Bronchial epithelial cell (primary cell): ENCODE data around the gene SLC28A1. TPM values are rescaled to one million over a fixed set of nuclear protein-coding genes. Genes with fewer than 3 reads are reported as not detected.

Source experiments
- DNase-seq: peaks from one replicate; pipeline ENCODE4 v3.0.0-alpha.2; 2010; ENCODE audit warnings: low read depth
- FAIRE-seq: peaks from 2 replicates; lab custom pipeline; 2011; peaks lifted over from hg19 to GRCh38; lab: Jason Lieb, UNC
- H3K27me3 ChIP-seq: 2 replicates; pipeline ENCODE4 v1.5.1; 2011; ENCODE audit warnings: low read length; ENCODE audit not compliant: control insufficient read depth, insufficient read depth
- H3K36me3 ChIP-seq: 2 replicates; pipeline ENCODE4 v1.5.1; 2011; ENCODE audit warnings: low read length; ENCODE audit not compliant: control insufficient read depth, insufficient read depth
- H3K4me3 ChIP-seq: 2 replicates; pipeline ENCODE4 v1.5.1; 2011; ENCODE audit warnings: mild to moderate bottlenecking, low read depth, low read length, control low read depth
- CTCF ChIP-seq: IDR thresholded peaks from 2 replicates; pipeline ENCODE4 v1.5.1; 2011; ENCODE audit warnings: mild to moderate bottlenecking, moderate library complexity, low read length, control low read depth, inconsistent platforms; ENCODE audit not compliant: insufficient read depth, severe bottlenecking
- total RNA-seq: library from RNA; depleted of rRNA; stranded (reverse); fragments of >200 nt; gene quantifications from 2 replicates; pipeline ENCODE4 v1.2.1, GENCODE V29; 2014

The SLC28A1 gene
- total RNA-seq, 1 donor from 2014 or later, result not detected

GRCh38 chr15:84893607-84894006, 9.1 kb downstream of the SLC28A1 start:
- DNase-seq, result no peak
- Histone ChIP-seq H3K36me3 (no peaks in the 10 kb centered on the region), H3K27me3 (no peaks in the 10 kb centered on the region), H3K4me3 (no peak overlapping the region)
- TF ChIP-seq CTCF, result no peak
- no peak for FAIRE-seq

GRCh38 chr15:84894736-84895425, 10.4 kb downstream of the SLC28A1 start:
- no peak for DNase-seq
- H3K36me3 ChIP-seq, result no peaks in the 10 kb centered on the region
- FAIRE-seq, result no peak
- no peak overlapping the region for H3K4me3 ChIP-seq
- TF ChIP-seq CTCF, result no peak
- no peaks in the 10 kb centered on the region for H3K27me3 ChIP-seq

GRCh38 chr15:84898761-84899160, 14.3 kb downstream of the SLC28A1 start:
- DNase-seq (no peak), FAIRE-seq (no peak)
- no peaks in the 10 kb centered on the region for H3K36me3 ChIP-seq
- TF ChIP-seq CTCF, result no peak
- no peaks in the 10 kb centered on the region for H3K27me3 ChIP-seq
- H3K4me3 ChIP-seq, result no peak overlapping the region

GRCh38 chr15:84899750-84900149, 15.3 kb downstream of the SLC28A1 start:
- no peak for TF ChIP-seq CTCF
- FAIRE-seq, result no peak
- no peak for DNase-seq
- Histone ChIP-seq H3K27me3 (no peaks in the 10 kb centered on the region), H3K36me3 (no peaks in the 10 kb centered on the region), H3K4me3 (no peak overlapping the region)

- DNase-seq (no peak), FAIRE-seq (no peak)
- no peak for TF ChIP-seq CTCF
- H3K36me3 ChIP-seq, result no peaks in the 10 kb centered on the region
- H3K27me3 ChIP-seq, result no peaks in the 10 kb centered on the region
- no peak overlapping the region for H3K4me3 ChIP-seq
Observed at GRCh38 chr15:84901540-84901939, 17.1 kb downstream of the SLC28A1 start.

- Histone ChIP-seq H3K4me3 (no peak overlapping the region), H3K36me3 (no peaks in the 10 kb centered on the region), H3K27me3 (no peaks in the 10 kb centered on the region)
- FAIRE-seq, result no peak
- DNase-seq, result no peak
- no peak for TF ChIP-seq CTCF
Observed at GRCh38 chr15:84903751-84904150, 19.3 kb downstream of the SLC28A1 start.
